Measurements from ENCODE around the gene HDLBP.

HDLBP gene

GRCh38 chr2:241265506-241265905, 50.0 kb downstream of the HDLBP start:
- Histone ChIP-seq H3K27me3 (replicated peaks) (no peaks in the 10 kb centered on the region), H3K27ac (no peak overlapping the region), H3K4me3 (ENCODE audit: low read depth, low read length) (no peak overlapping the region), H3K36me3 (replicated peaks) (peaks cover 79% of the 10 kb centered on the region)
- no peak for DNase-seq
- in situ Hi-C loops (cut with HindIII; ENCODE audit: low pct_ligation_motif_present, low sequenced_read_pairs), result no loop called here
- TF ChIP-seq CTCF (IDR thresholded peaks at IDR 0.05; ENCODE audit: low read depth, low read length, missing control alignments), result no peak

- Histone ChIP-seq H3K27me3 (replicated peaks) (no peaks in the 10 kb centered on the region), H3K27ac (no peak overlapping the region), H3K4me3 (ENCODE audit: low read depth, low read length) (no peak overlapping the region), H3K36me3 (replicated peaks) (peaks cover 91% of the 10 kb centered on the region)
- TF ChIP-seq CTCF (IDR thresholded peaks at IDR 0.05; ENCODE audit: low read depth, low read length, missing control alignments), result no peak
- no peak for DNase-seq
- in situ Hi-C loops (cut with HindIII; ENCODE audit: low pct_ligation_motif_present, low sequenced_read_pairs), result no loop called here
Measured at GRCh38 chr2:241263061-241263460, 52.4 kb downstream of the HDLBP start.

GRCh38 chr2:241261628-241262027, 53.8 kb downstream of the HDLBP start:
- in situ Hi-C loops (cut with HindIII; ENCODE audit: low pct_ligation_motif_present, low sequenced_read_pairs), result no loop called here
- no peak for DNase-seq
- Histone ChIP-seq H3K4me3 (ENCODE audit: low read depth, low read length) (no peak overlapping the region), H3K36me3 (replicated peaks) (peaks cover 91% of the 10 kb centered on the region), H3K27me3 (replicated peaks) (no peaks in the 10 kb centered on the region), H3K27ac (no peak overlapping the region)
- no peak for TF ChIP-seq CTCF (IDR thresholded peaks at IDR 0.05; ENCODE audit: low read depth, low read length, missing control alignments)

GRCh38 chr2:241260911-241261310, 54.6 kb downstream of the HDLBP start:
- Histone ChIP-seq H3K27ac (no peak overlapping the region), H3K4me3 (ENCODE audit: low read depth, low read length) (no peak overlapping the region), H3K27me3 (replicated peaks) (no peaks in the 10 kb centered on the region), H3K36me3 (replicated peaks) (peaks cover 91% of the 10 kb centered on the region)
- in situ Hi-C loops (cut with HindIII; ENCODE audit: low pct_ligation_motif_present, low sequenced_read_pairs), result no loop called here
- DNase-seq, result no peak
- no peak for TF ChIP-seq CTCF (IDR thresholded peaks at IDR 0.05; ENCODE audit: low read depth, low read length, missing control alignments)

GRCh38 chr2:241258505-241259280, 56.8 kb downstream of the HDLBP start:
- Histone ChIP-seq H3K36me3 (replicated peaks) (peaks cover 92% of the 10 kb centered on the region), H3K27ac (no peak overlapping the region), H3K4me3 (ENCODE audit: low read depth, low read length) (no peak overlapping the region), H3K27me3 (replicated peaks) (no peaks in the 10 kb centered on the region)
- no peak for DNase-seq
- in situ Hi-C loops (cut with HindIII; ENCODE audit: low pct_ligation_motif_present, low sequenced_read_pairs), result no loop called here
- no peak for TF ChIP-seq CTCF (IDR thresholded peaks at IDR 0.05; ENCODE audit: low read depth, low read length, missing control alignments)

All from brain microvascular endothelial cell (primary cell).